Activated T-cell treated with anti-CD3 and anti-CD28 coated beads for 24 hours (primary cell): Measurements from ENCODE around the gene ZNF451.

Experiments
- DNase-seq: peaks from one replicate; pipeline ENCODE4 v3.0.0-alpha.2; 2020; ENCODE audit warnings: low read depth

ZNF451 gene

GRCh38 chr6:57159127-57159526, 69.1 kb downstream of the ZNF451 start:
- no peak for DNase-seq

- DNase-seq: no peak
Observed at GRCh38 chr6:57162028-57162427, 72.0 kb downstream of the ZNF451 start.

- DNase-seq: no peak
Observed at GRCh38 chr6:57162516-57162915, 72.5 kb downstream of the ZNF451 start.

GRCh38 chr6:57163956-57164355, 74.0 kb downstream of the ZNF451 start:
- no peak for DNase-seq

GRCh38 chr6:57165080-57165479, 75.1 kb downstream of the ZNF451 start:
- DNase-seq: no peak

- DNase-seq: peak; percentile 85
Observed at GRCh38 chr6:57172136-57173055, 82.4 kb downstream of the ZNF451 start, which contains the start of gene BAG2. Gene BAG2 (plus strand): TSS chr6:57172326. CDS start chr6:57172698, 372 bp downstream.

- peak; percentile 14 for DNase-seq
Observed at GRCh38 chr6:57173056-57173885, 83.3 kb downstream of the ZNF451 start.

GRCh38 chr6:57173886-57174510, 84.0 kb downstream of the ZNF451 start:
- no peak for DNase-seq

GRCh38 chr6:57174511-57174907, 84.5 kb downstream of the ZNF451 start:
- no peak for DNase-seq

- no peak for DNase-seq
Observed at GRCh38 chr6:57177545-57178265, 87.7 kb downstream of the ZNF451 start.

GRCh38 chr6:57180596-57180995, 90.6 kb downstream of the ZNF451 start:
- no peak for DNase-seq

- DNase-seq: no peak
Observed at GRCh38 chr6:57182017-57182432, 92.0 kb downstream of the ZNF451 start.

GRCh38 chr6:57183336-57183735, 93.3 kb downstream of the ZNF451 start:
- no peak for DNase-seq

- no peak for DNase-seq
Observed at GRCh38 chr6:57190140-57190539, 100.2 kb downstream of the ZNF451 start.

GRCh38 chr6:57193177-57193576, 103.2 kb downstream of the ZNF451 start:
- no peak for DNase-seq

- no peak for DNase-seq
Observed at GRCh38 chr6:57195457-57195856, 105.5 kb downstream of the ZNF451 start.

- no peak for DNase-seq
Observed at GRCh38 chr6:57198926-57199636, 109.1 kb downstream of the ZNF451 start.

- no peak for DNase-seq
Observed at GRCh38 chr6:57201718-57202117, 111.7 kb downstream of the ZNF451 start.

- no peak for DNase-seq
Observed at GRCh38 chr6:57205550-57206328, 115.8 kb downstream of the ZNF451 start.

GRCh38 chr6:57207141-57207540, 117.2 kb downstream of the ZNF451 start:
- no peak for DNase-seq
